Measurements from ENCODE around the gene PDZD4. TPM values are rescaled to one million over a fixed set of nuclear protein-coding genes. Genes with fewer than 3 reads are reported as not detected.

The PDZD4 gene
- total and polyA plus RNA-seq, 10 of the 15 experiments (the other 5 are each of a cell fraction or from before 2014, with no cell fraction given): 0.01 to 0.15 (median 0.04) TPM; not detected in 6

GRCh38 chrX:153830640-153831428 is 490 bp upstream of the PDZD4 start:
- no TSS peak for BruUV-seq (replicated peaks)
- intact Hi-C loops (cut with micrococcal nuclease; ENCODE audit: unreplicated experiment) (no loop called here), in situ Hi-C loops (cut with MboI) (no loop called here)
- H3K4me3 ChIP-seq: no peak overlapping the region
- FAIRE-seq (no peak), ATAC-seq (no peak), DNase-seq (ENCODE audit: low read depth, low spot score) (no peak)
- ChIA-PET CTCF (no interaction called here), SMC1A (ENCODE audit: uncharacterized antibody, unreplicated experiment) (no interaction called here), POLR2A (no interaction called here), RAD21 (ENCODE audit: unreplicated experiment) (no interaction called here)
- H2AFZ ChIP-seq (ENCODE audit: control insufficient read depth, low read depth, low read length): no peak overlapping the region
- H3K36me3 ChIP-seq (ENCODE audit: control insufficient read depth in 2 of 2, insufficient read depth in 2 of 2, low read length in 1 of 2): no peaks in the 10 kb centered on the region
- WGBS (ENCODE audit: insufficient coverage, insufficient replicate concordance, low lambda C conversion rate, missing lambda C conversion rate): 53% methylated on average over 24 of the region's 102 CpGs
- no peak for TF ChIP-seq CHD4 (IDR thresholded peaks at IDR 0.05)
- no peak for TF ChIP-seq POLR2AphosphoS2 (IDR thresholded peaks at IDR 0.05; ENCODE audit: low read depth, low read length)
- no peak for TF ChIP-seq SUPT20H (IDR thresholded peaks at IDR 0.05; ENCODE audit: borderline replicate concordance, control insufficient read depth, low read depth, low read length)
- TF ChIP-seq TBL1XR1 (IDR thresholded peaks at IDR 0.05; ENCODE audit: low read depth, low read length): no peak
- no peak for TF ChIP-seq SMARCA5 (IDR thresholded peaks at IDR 0.05)
- no peak for TF ChIP-seq RCOR1 (conservative IDR thresholded peaks at IDR 0.05; ENCODE audit: low read depth, low read length)
- TF ChIP-seq NR2F1 (conservative IDR thresholded peaks at IDR 0.05): no peak
- no peak for TF ChIP-seq ZNF622 (IDR thresholded peaks at IDR 0.05)
- TF ChIP-seq BRCA1 (IDR thresholded peaks at IDR 0.05; ENCODE audit: low read depth, low read length): no peak
- TF ChIP-seq FOXK2 (IDR thresholded peaks at IDR 0.05): no peak
- no peak for TF ChIP-seq ZNF217 (IDR thresholded peaks at IDR 0.05)
- TF ChIP-seq SKIL (IDR thresholded peaks at IDR 0.05; ENCODE audit: low read depth, poor library complexity, severe bottlenecking): no peak
- no peak for TF ChIP-seq STAT3 (IDR thresholded peaks at IDR 0.05; ENCODE audit: low read depth, low read length)
- H4K20me1 ChIP-seq (ENCODE audit: control insufficient read depth, insufficient read depth): no peaks in the 10 kb centered on the region
- no peak overlapping the region for H3K9ac ChIP-seq (ENCODE audit: control insufficient read depth, insufficient read depth, low read length)
- H3K79me2 ChIP-seq (ENCODE audit: control insufficient read depth, insufficient read depth, low read length): no peaks in the 10 kb centered on the region
- no peak overlapping the region for H3K27ac ChIP-seq (ENCODE audit: control insufficient read depth, insufficient read depth)
- H3K4me1 ChIP-seq (ENCODE audit: control insufficient read depth, insufficient read depth, low read length): no peaks in the 10 kb centered on the region
- no peak overlapping the region for H3K4me2 ChIP-seq (ENCODE audit: control insufficient read depth, insufficient read depth)
- no peaks in the 10 kb centered on the region; the same call in 2 of the 3 replicates for H3K9me3 ChIP-seq (replicated peaks; ENCODE audit: control insufficient read depth, insufficient read depth, low read length)
- no peaks in the 10 kb centered on the region; a peak in 1 of 4 replicates for H3K27me3 ChIP-seq (replicated peaks in 1 of 2; ENCODE audit: control insufficient read depth in 2 of 2, insufficient read depth in 2 of 2, low read length in 1 of 2)

All from GM12878 (cell line).